Esophagus muscularis mucosa (tissue), 4 donors: ENCODE results near the gene RBFOX2. TPM values are rescaled to one million over a fixed set of nuclear protein-coding genes. Genes with fewer than 3 reads are reported as not detected.
A peak's percentile ranks its signal among the peaks of the same experiment; 100 is the strongest.

Experiments
- DNase-seq: peaks from one replicate; pipeline ENCODE4 v3.0.0-alpha.2; 2017; ENCODE audit errors: extremely low spot score
- H3K27ac ChIP-seq, 4 donors: fragments of 200-600 bp; sonication (generic); replicated peaks in 1 of 4; 1 replicate in 3 of 4; 2 replicates in 1 of 4; pipeline ENCODE4 v1.5.1; 2016 to 2019; ENCODE audit warnings: mild to moderate bottlenecking in 1 of 4
- H3K27me3 ChIP-seq, 4 donors: fragments of 200-600 bp; sonication (generic); one replicate each; pipeline versions ENCODE4 v1.5.1 to v1.6.0; 2016 to 2019
- H3K36me3 ChIP-seq, 4 donors: fragments of 200-600 bp; sonication (generic); one replicate each; pipeline ENCODE4 v1.5.1; 2016 to 2019
- H3K4me1 ChIP-seq, 4 donors: fragments of 200-600 bp; sonication (generic); one replicate each; pipeline ENCODE4 v1.5.1; 2016 to 2019
- H3K4me3 ChIP-seq, 4 donors: fragments of 200-600 bp; sonication (generic); 1 replicate in 2 of 4; 2 replicates in 2 of 4; pipeline ENCODE4 v1.5.1; 2016 to 2019; ENCODE audit warnings: mild to moderate bottlenecking in 4 of 4, moderate library complexity in 1 of 4
- H3K9me3 ChIP-seq, 4 donors: fragments of 200-600 bp; sonication (generic); 1 replicate in 3 of 4; 2 replicates in 1 of 4; pipeline ENCODE4 v1.5.1; 2016 to 2019
- CTCF ChIP-seq, 3 experiments: fragments of 200-600 bp in 2 of 3; fragments of 450-650 bp in 1 of 3; sonication (generic) in 2 of 3; IDR thresholded peaks; one replicate each; pipeline ENCODE4 v1.5.1; 2017 to 2019; ENCODE audit warnings: antibody characterized with exemption in 3 of 3, mild to moderate bottlenecking in 2 of 3, moderate library complexity in 1 of 3
- EP300 ChIP-seq: sonication (generic); formaldehyde crosslinking; IDR thresholded peaks from one replicate; pipeline ENCODE4 v1.6.1; 2017; ENCODE audit warnings: antibody characterized with exemption
- POLR2A ChIP-seq: fragments of 450-650 bp; IDR thresholded peaks from one replicate; pipeline ENCODE4 v1.6.1; 2017; ENCODE audit warnings: antibody characterized with exemption, moderate library complexity, mild to moderate bottlenecking, low read depth
- POLR2AphosphoS5 ChIP-seq, 2 donors: sonication (generic); formaldehyde crosslinking; IDR thresholded peaks; one replicate each; pipeline ENCODE4 v1.6.1; 2017; ENCODE audit warnings: antibody characterized with exemption in 2 of 2
- WGBS: methylation state at CpG from one replicate; pipeline ENCODE4 v1.1.5; 2018; 5-methylcytosine and 5-hydroxymethylcytosine counted together
- intact Hi-C: fragments of 100-400 bp; cut with DNase I; formaldehyde crosslinking; loops from one replicate; pipeline ENCODE4 v1.15.1; 2023
- total RNA-seq, 4 donors: library from RNA; depleted of rRNA; stranded (reverse); fragments of >200 nt; gene quantifications; one replicate each; pipeline versions ENCODE4 v1.1.0 to v1.2.1, GENCODE V29; 2016

The RBFOX2 gene
- total RNA-seq, 4 donors from 2014 or later: 113 to 179 (median 155) TPM

- H3K27me3 ChIP-seq: no peaks in the 10 kb centered on the region
- no peaks in the 10 kb centered on the region for H3K36me3 ChIP-seq
- WGBS: 38% methylated on average over 7 of the region's 7 CpGs
- peaks cover 20 to 43% (median 37%) of the 10 kb centered on the region in 4 donors for H3K4me1 ChIP-seq
- H3K9me3 ChIP-seq: no peaks in the 10 kb centered on the region
- DNase-seq: no peak
- intact Hi-C loops: loop anchor here (5.0 kb wide), 1 partner anchor 62 kb away; no protein-coding TSS in a partner anchor
- no peak for TF ChIP-seq POLR2AphosphoS5 (IDR thresholded peaks at IDR 0.05)
- H3K27ac ChIP-seq: peak overlapping the region; percentile 94 to 97 (median 96)
- H3K4me3 ChIP-seq: peak overlapping the region; percentile 72 to 95 (median 92)
Measured at GRCh38 chr22:36029406-36029755, 757 bp upstream of the RBFOX2 start.

- peak overlapping the region; percentile 72 to 95 (median 92) for H3K4me3 ChIP-seq
- no peaks in the 10 kb centered on the region for H3K36me3 ChIP-seq
- H3K4me1 ChIP-seq: peaks cover 23 to 56% (median 49%) of the 10 kb centered on the region in 4 donors
- DNase-seq: no peak
- no peaks in the 10 kb centered on the region for H3K9me3 ChIP-seq
- intact Hi-C loops: loop anchor here (5.0 kb wide), 1 partner anchor 61 kb away; no protein-coding TSS in a partner anchor
- peak overlapping the region; percentile 94 to 97 (median 96) for H3K27ac ChIP-seq
- H3K27me3 ChIP-seq: no peaks in the 10 kb centered on the region
- 4% methylated on average over 13 of the region's 87 CpGs for WGBS
- TF ChIP-seq POLR2AphosphoS5 (IDR thresholded peaks at IDR 0.05) (no peak), POLR2A (no peak), CTCF (IDR thresholded peaks at IDR 0.05) (no peak), EP300 (no peak)
Measured at GRCh38 chr22:36027935-36028645, 534 bp downstream of the RBFOX2 start.

- Histone ChIP-seq H3K36me3 (no peaks in the 10 kb centered on the region), H3K9me3 (no peaks in the 10 kb centered on the region), H3K4me1 (peaks cover 23 to 61% (median 55%) of the 10 kb centered on the region in 4 donors), H3K4me3 (peak overlapping the region; percentile 72 to 95 (median 92)), H3K27ac (peak overlapping the region; percentile 94 to 97 (median 96)), H3K27me3 (no peaks in the 10 kb centered on the region)
- 1% methylated on average over 7 of the region's 7 CpGs for WGBS
- no peak for DNase-seq
- TF ChIP-seq EP300 (no peak), POLR2AphosphoS5 (IDR thresholded peaks at IDR 0.05) (peak in 1 of 2 donors; percentile 12)
- intact Hi-C loops: loop anchor here (5.0 kb wide), 1 partner anchor 60 kb away; no protein-coding TSS in a partner anchor
Measured at GRCh38 chr22:36027579-36027934, 1.1 kb downstream of the RBFOX2 start.

GRCh38 chr22:36026741-36027140 is 1.9 kb downstream of the RBFOX2 start:
- DNase-seq: no peak
- intact Hi-C loops: loop anchor here (5.0 kb wide), 1 partner anchor 59 kb away; no protein-coding TSS in a partner anchor
- H3K36me3 ChIP-seq: no peaks in the 10 kb centered on the region
- H3K4me3 ChIP-seq: peak overlapping the region; percentile 72 to 95 (median 92)
- H3K27me3 ChIP-seq: no peaks in the 10 kb centered on the region
- peaks cover 31 to 69% (median 63%) of the 10 kb centered on the region in 4 donors for H3K4me1 ChIP-seq
- H3K9me3 ChIP-seq: no peaks in the 10 kb centered on the region
- peak overlapping the region; percentile 94 to 97 (median 96) for H3K27ac ChIP-seq
- TF ChIP-seq POLR2AphosphoS5 (IDR thresholded peaks at IDR 0.05) (peak in 1 of 2 donors; percentile 7), POLR2A (no peak)

- H3K4me1 ChIP-seq: peaks cover 32 to 86% (median 83%) of the 10 kb centered on the region in 4 donors
- no peaks in the 10 kb centered on the region for H3K27me3 ChIP-seq
- peak overlapping the region in 1 of 4 donors; percentile 11 for H3K4me3 ChIP-seq
- H3K36me3 ChIP-seq: no peaks in the 10 kb centered on the region
- no peak for DNase-seq
- H3K27ac ChIP-seq: peak overlapping the region; percentile 68 to 80 (median 74)
- H3K9me3 ChIP-seq: no peaks in the 10 kb centered on the region
- intact Hi-C loops: no loop called here
- TF ChIP-seq CTCF (IDR thresholded peaks at IDR 0.05) (no peak), POLR2AphosphoS5 (IDR thresholded peaks at IDR 0.05) (no peak), POLR2A (no peak)
Measured at GRCh38 chr22:36022697-36023096, 5.9 kb downstream of the RBFOX2 start.

- H3K9me3 ChIP-seq: no peaks in the 10 kb centered on the region
- no peaks in the 10 kb centered on the region for H3K36me3 ChIP-seq
- TF ChIP-seq EP300 (no peak), POLR2A (no peak), POLR2AphosphoS5 (IDR thresholded peaks at IDR 0.05) (no peak), CTCF (IDR thresholded peaks at IDR 0.05) (no peak)
- no peak for DNase-seq
- H3K4me1 ChIP-seq: peaks cover 36 to 87% (median 84%) of the 10 kb centered on the region in 4 donors
- peak overlapping the region; percentile 68 to 80 (median 74) for H3K27ac ChIP-seq
- no peaks in the 10 kb centered on the region for H3K27me3 ChIP-seq
- intact Hi-C loops: no loop called here
- WGBS: 17% methylated on average over 1 of the region's 1 CpG
- peak overlapping the region in 3 of 4 donors; percentile 6 to 11 (median 7) for H3K4me3 ChIP-seq
Measured at GRCh38 chr22:36022162-36022561, 6.5 kb downstream of the RBFOX2 start.
